ENCODE measurements around the gene ANK2. TPM values are rescaled to one million over a fixed set of nuclear protein-coding genes. Genes with fewer than 3 reads are reported as not detected.

Gene ANK2
- total and polyA plus RNA-seq, 5 donors: 78.6 to 377 (median 335) TPM

DNA sequence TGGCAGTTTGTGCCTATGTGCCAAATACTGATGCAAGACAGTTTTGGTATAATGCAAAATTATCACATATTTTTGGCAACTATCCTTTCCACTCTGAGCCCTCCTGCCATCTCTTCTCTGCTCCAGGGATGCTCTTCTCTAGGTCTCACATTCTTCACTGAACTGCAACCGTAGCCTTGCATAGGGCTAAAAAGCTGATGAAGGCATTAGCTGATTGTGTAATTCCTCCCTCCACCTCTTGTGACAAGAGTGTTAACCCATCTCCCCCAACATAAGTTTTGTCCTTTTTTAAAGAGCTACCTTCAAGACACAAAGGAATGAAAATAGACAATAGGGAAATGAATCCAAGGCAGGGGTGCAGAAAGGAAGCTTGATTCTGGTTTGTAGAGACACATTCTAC, 33.1 kb upstream of the ANK2 start:
- no peak overlapping the region for H3K27ac ChIP-seq (ENCODE audit: low read length)
- intact Hi-C loops (cut with DNase I): no loop called here
- ATAC-seq (no peak), DNase-seq (no peak)
- 91% methylated on average over 1 of the region's 1 CpG for WGBS
- no peak overlapping the region for H3K4me3 ChIP-seq (ENCODE audit: low read length)
- no peaks in the 10 kb centered on the region for H3K9me3 ChIP-seq (ENCODE audit: control insufficient read depth, low read length)
- H3K27me3 ChIP-seq (ENCODE audit: control insufficient read depth, insufficient read depth): no peaks in the 10 kb centered on the region
- H3K4me1 ChIP-seq (ENCODE audit: control insufficient read depth, insufficient read depth, low read length): no peaks in the 10 kb centered on the region

GRCh38 chr4:113020966-113021365, 28.5 kb upstream of the ANK2 start:
- Histone ChIP-seq H3K9me3 (ENCODE audit: control insufficient read depth, low read length) (no peaks in the 10 kb centered on the region), H3K27me3 (ENCODE audit: control insufficient read depth, insufficient read depth) (no peaks in the 10 kb centered on the region), H3K4me1 (ENCODE audit: control insufficient read depth, insufficient read depth, low read length) (no peaks in the 10 kb centered on the region), H3K27ac (ENCODE audit: low read length) (no peak overlapping the region), H3K4me3 (ENCODE audit: low read length) (no peak overlapping the region)
- 44% methylated on average over 1 of the region's 1 CpG for WGBS
- intact Hi-C loops (cut with DNase I): no loop called here
- DNase-seq (no peak), ATAC-seq (no peak)

DNA sequence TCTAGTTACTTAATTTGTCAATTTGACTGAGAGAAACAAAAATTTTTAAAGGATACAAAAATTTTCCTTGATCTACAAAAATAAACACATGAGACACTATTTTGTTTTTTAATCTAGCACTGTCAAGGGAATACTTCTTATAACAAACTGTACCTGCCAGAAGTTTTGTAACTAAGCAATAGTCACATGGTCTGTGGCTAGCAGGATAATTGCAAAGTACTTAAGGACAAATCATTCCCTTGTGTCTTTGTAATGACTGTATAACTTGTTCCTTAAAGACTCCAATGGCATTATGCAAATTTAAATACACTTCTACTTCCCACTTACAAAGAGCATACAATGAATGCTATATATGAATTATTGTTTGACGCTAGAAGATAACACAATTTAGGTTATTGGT, 25.1 kb upstream of the ANK2 start:
- H3K27ac ChIP-seq (ENCODE audit: low read length): no peak overlapping the region
- no peaks in the 10 kb centered on the region for H3K4me1 ChIP-seq (ENCODE audit: control insufficient read depth, insufficient read depth, low read length)
- intact Hi-C loops (cut with DNase I): no loop called here
- no peak overlapping the region for H3K4me3 ChIP-seq (ENCODE audit: low read length)
- no peaks in the 10 kb centered on the region for H3K27me3 ChIP-seq (ENCODE audit: control insufficient read depth, insufficient read depth)
- ATAC-seq (no peak), DNase-seq (no peak)
- 95% methylated on average over 1 of the region's 1 CpG for WGBS
- H3K9me3 ChIP-seq (ENCODE audit: control insufficient read depth, low read length): no peaks in the 10 kb centered on the region

DNA sequence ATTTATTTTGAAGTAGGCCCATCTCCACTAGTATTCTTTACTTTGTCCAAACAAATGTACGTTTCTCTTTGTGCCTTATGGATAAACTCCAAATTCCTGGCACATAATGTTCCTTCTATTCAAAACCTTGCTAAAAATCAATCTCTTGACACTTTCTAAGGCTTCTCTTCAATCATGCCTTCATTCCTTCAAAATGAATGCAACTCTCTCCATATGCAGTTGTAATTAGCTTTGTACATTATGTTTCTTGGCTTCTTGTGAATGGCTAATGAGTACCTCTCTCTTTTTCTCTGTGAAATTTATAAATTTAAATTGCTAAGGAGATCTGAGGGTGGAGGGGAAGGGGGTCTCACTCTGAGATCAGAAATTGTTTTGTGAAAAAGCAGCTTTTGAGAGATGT, 24.0 kb upstream of the ANK2 start:
- no peak overlapping the region for H3K27ac ChIP-seq (ENCODE audit: low read length)
- H3K9me3 ChIP-seq (ENCODE audit: control insufficient read depth, low read length): no peaks in the 10 kb centered on the region
- H3K27me3 ChIP-seq (ENCODE audit: control insufficient read depth, insufficient read depth): no peaks in the 10 kb centered on the region
- no peak for ATAC-seq
- WGBS: 85% methylated on average over 1 of the region's 1 CpG
- DNase-seq: no peak
- intact Hi-C loops (cut with DNase I): no loop called here
- no peaks in the 10 kb centered on the region for H3K4me1 ChIP-seq (ENCODE audit: control insufficient read depth, insufficient read depth, low read length)
- H3K4me3 ChIP-seq (ENCODE audit: low read length): no peak overlapping the region

DNA sequence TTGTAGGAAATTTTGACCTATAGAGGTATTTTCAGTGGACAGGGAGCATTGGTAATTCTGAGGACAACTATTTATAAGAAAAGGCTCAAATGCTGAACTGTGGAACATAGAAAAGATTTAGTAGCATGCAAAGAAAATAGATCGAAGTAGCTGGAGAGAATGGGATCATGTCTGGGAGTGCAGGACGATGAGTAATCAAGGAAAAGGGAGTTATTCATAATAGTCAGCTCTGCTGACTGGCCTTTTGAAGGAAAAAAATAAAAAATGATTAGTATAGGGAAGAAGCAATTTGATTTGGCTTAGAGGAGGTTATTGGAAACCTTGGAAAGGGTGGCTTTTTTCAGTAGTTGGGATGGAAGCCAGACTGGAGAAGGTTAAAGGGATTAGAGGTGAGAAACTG, 22.9 kb upstream of the ANK2 start:
- Histone ChIP-seq H3K4me1 (ENCODE audit: control insufficient read depth, insufficient read depth, low read length) (no peaks in the 10 kb centered on the region), H3K4me3 (ENCODE audit: low read length) (no peak overlapping the region), H3K9me3 (ENCODE audit: control insufficient read depth, low read length) (no peaks in the 10 kb centered on the region), H3K27ac (ENCODE audit: low read length) (no peak overlapping the region), H3K27me3 (ENCODE audit: control insufficient read depth, insufficient read depth) (no peaks in the 10 kb centered on the region)
- intact Hi-C loops (cut with DNase I): no loop called here
- ATAC-seq (no peak), DNase-seq (no peak)
- WGBS: 74% methylated on average over 2 of the region's 2 CpGs

DNA sequence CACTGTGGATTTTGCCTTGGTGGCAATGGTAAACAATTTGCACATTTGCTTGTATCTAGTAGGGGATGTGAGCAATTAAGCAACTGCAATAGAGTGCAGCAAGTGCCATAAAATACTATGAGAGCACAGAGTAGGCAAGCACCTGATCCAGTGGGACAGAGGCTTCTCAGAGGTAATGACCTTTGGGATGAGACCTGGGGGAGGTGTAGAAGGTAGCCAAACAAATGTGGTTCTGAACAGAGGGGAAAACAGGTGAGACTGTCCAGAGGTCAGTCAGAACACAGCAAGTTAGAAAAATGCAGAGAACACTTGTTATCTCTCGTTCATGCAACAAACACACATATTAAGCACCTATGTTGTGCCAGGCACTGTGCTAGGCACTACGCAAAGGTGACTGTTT, 21.4 kb upstream of the ANK2 start:
- Histone ChIP-seq H3K9me3 (ENCODE audit: control insufficient read depth, low read length) (no peaks in the 10 kb centered on the region), H3K27ac (ENCODE audit: low read length) (no peak overlapping the region), H3K4me3 (ENCODE audit: low read length) (no peak overlapping the region), H3K4me1 (ENCODE audit: control insufficient read depth, insufficient read depth, low read length) (no peaks in the 10 kb centered on the region), H3K27me3 (ENCODE audit: control insufficient read depth, insufficient read depth) (no peaks in the 10 kb centered on the region)
- DNase-seq (no peak), ATAC-seq (no peak)
- 90% methylated on average over 2 of the region's 2 CpGs for WGBS
- intact Hi-C loops (cut with DNase I): no loop called here

DNA sequence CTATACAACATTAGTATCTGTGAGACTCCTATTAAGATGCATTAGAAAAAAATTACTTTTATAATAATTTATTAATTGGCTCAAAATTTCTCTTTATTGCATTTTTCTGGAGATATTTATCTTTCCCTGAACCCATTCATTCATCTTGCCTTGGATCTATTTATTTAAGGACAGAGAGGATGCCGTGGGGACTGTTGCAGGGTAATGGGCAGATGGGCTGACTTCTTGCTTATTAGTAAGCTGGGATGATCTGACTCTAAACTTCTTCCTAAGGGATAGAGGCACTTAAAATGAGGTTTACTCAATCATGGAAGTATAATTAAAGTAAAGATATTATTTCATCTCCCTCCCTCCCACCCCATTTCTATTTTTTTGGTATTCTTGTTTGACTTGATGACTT, 18.2 kb upstream of the ANK2 start:
- H3K27ac ChIP-seq (ENCODE audit: low read length): no peak overlapping the region
- H3K4me1 ChIP-seq (ENCODE audit: control insufficient read depth, insufficient read depth, low read length): no peaks in the 10 kb centered on the region
- intact Hi-C loops (cut with DNase I): no loop called here
- ATAC-seq (no peak), DNase-seq (no peak)
- no peaks in the 10 kb centered on the region for H3K27me3 ChIP-seq (ENCODE audit: control insufficient read depth, insufficient read depth)
- no peak overlapping the region for H3K4me3 ChIP-seq (ENCODE audit: low read length)
- no peaks in the 10 kb centered on the region for H3K9me3 ChIP-seq (ENCODE audit: control insufficient read depth, low read length)
- WGBS: 59% methylated on average over 1 of the region's 1 CpG

DNA sequence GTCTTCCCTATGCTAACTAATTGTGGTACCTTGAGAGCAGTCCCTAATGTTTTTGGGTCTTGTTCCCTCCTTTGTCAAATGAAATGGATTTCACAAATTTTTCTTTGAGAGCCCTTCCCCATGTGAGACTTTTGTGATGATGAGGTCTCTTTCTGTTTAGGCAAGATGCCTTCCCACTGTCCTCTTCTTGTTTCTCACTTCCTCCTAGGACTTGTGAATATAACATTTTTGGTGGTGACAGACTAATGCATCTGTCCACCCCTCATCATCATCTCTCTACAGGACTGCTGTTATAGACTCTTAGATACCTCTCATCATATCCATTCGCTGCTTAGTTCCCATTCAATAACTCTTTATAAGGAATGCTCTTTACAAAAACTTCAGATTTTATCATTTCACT, 8.7 kb upstream of the ANK2 start:
- intact Hi-C loops (cut with DNase I): no loop called here
- DNase-seq (no peak), ATAC-seq (no peak)
- H3K4me1 ChIP-seq (ENCODE audit: control insufficient read depth, insufficient read depth, low read length): peaks cover 2% of the 10 kb centered on the region
- no peaks in the 10 kb centered on the region for H3K9me3 ChIP-seq (ENCODE audit: control insufficient read depth, low read length)
- no peak overlapping the region for H3K4me3 ChIP-seq (ENCODE audit: low read length)
- H3K27me3 ChIP-seq (ENCODE audit: control insufficient read depth, insufficient read depth): no peaks in the 10 kb centered on the region
- no peak overlapping the region for H3K27ac ChIP-seq (ENCODE audit: low read length)
- WGBS: 87% methylated on average over 1 of the region's 1 CpG

GRCh38 chr4:113042502-113042901, 7.0 kb upstream of the ANK2 start:
- 43% methylated on average over 2 of the region's 2 CpGs for whole genome bisulfite sequencing
- intact Hi-C loops (cut with DNase I): no loop called here

DNA sequence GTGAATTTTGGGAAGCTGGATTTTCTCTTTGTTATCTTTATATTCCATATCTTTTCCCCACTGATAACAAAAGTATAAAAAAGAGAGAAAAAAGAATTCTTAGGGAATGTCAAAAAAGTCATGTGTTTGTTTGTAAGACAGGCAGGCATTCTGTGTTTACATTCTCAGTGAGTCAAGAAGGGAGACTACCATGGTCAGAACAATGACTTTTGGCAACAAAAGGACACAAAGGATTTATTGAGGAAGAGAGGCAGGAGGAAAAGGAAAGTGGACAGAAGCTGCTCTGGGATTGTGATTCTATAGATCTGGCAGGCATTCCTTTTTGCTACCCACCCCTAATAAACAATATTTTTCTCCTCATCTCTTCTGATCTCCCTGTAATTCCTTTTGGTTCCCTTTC, 5.9 kb upstream of the ANK2 start:
- H3K27me3 ChIP-seq (ENCODE audit: control insufficient read depth, insufficient read depth): no peaks in the 10 kb centered on the region
- H3K4me1 ChIP-seq (ENCODE audit: control insufficient read depth, insufficient read depth, low read length): no peaks in the 10 kb centered on the region
- ATAC-seq (no peak), DNase-seq (no peak)
- H3K27ac ChIP-seq (ENCODE audit: low read length): no peak overlapping the region
- H3K4me3 ChIP-seq (ENCODE audit: low read length): no peak overlapping the region
- H3K9me3 ChIP-seq (ENCODE audit: control insufficient read depth, low read length): no peaks in the 10 kb centered on the region
- intact Hi-C loops (cut with DNase I): no loop called here

More at GRCh38 chr4:113042502-113042901, 7.0 kb upstream of the ANK2 start:
- no peak overlapping the region for H3K4me3 ChIP-seq (ENCODE audit: low read length)
- H3K27me3 ChIP-seq (ENCODE audit: control insufficient read depth, insufficient read depth): no peaks in the 10 kb centered on the region
- ATAC-seq: no peak
- DNase-seq: no peak
- no peak overlapping the region for H3K27ac ChIP-seq (ENCODE audit: low read length)
- no peaks in the 10 kb centered on the region for H3K9me3 ChIP-seq (ENCODE audit: control insufficient read depth, low read length)
- peaks cover 2% of the 10 kb centered on the region for H3K4me1 ChIP-seq (ENCODE audit: control insufficient read depth, insufficient read depth, low read length)

- Histone ChIP-seq H3K4me3 (ENCODE audit: low read length) (no peak overlapping the region), H3K27ac (ENCODE audit: low read length) (no peak overlapping the region)
- 19% methylated on average over 2 of the region's 2 CpGs for WGBS
Observed at GRCh38 chr4:113050371-113050755, 910 bp downstream of the ANK2 start.

GRCh38 chr4:113050837-113051236, 1.4 kb downstream of the ANK2 start:
- intact Hi-C loops (cut with DNase I): no loop called here
- DNase-seq (no peak), ATAC-seq (no peak)
- Histone ChIP-seq H3K27me3 (ENCODE audit: control insufficient read depth, insufficient read depth) (no peaks in the 10 kb centered on the region), H3K4me1 (ENCODE audit: control insufficient read depth, insufficient read depth, low read length) (no peaks in the 10 kb centered on the region), H3K4me3 (ENCODE audit: low read length) (no peak overlapping the region), H3K27ac (ENCODE audit: low read length) (no peak overlapping the region), H3K9me3 (ENCODE audit: control insufficient read depth, low read length) (no peaks in the 10 kb centered on the region)
- 88% methylated on average over 3 of the region's 3 CpGs for WGBS

More at GRCh38 chr4:113050371-113050755, 910 bp downstream of the ANK2 start:
- Histone ChIP-seq H3K9me3 (ENCODE audit: control insufficient read depth, low read length) (no peaks in the 10 kb centered on the region), H3K27me3 (ENCODE audit: control insufficient read depth, insufficient read depth) (no peaks in the 10 kb centered on the region), H3K4me1 (ENCODE audit: control insufficient read depth, insufficient read depth, low read length) (no peaks in the 10 kb centered on the region)
- ATAC-seq: no peak
- no peak for DNase-seq
- intact Hi-C loops (cut with DNase I): no loop called here

Measured in right cardiac atrium (tissue), 5 donors.